Mammary epithelial cell (primary cell): ENCODE measurements around the gene GSG1.

Experiments
- EZH2 ChIP-seq: IDR thresholded peaks from 2 replicates; pipeline ENCODE4 v1.6.1; 2012; ENCODE audit warnings: low read length, inconsistent platforms, borderline replicate concordance
- TF ChIP-seq, protein P1 (sequence below), 2 donors: IDR thresholded peaks in 1 of 2; conservative IDR thresholded peaks in 1 of 2; 2 replicates each; pipeline ENCODE4 v1.5.1; 2011 to 2012; ENCODE audit warnings: inconsistent platforms in 2 of 2, low read length in 2 of 2, mild to moderate bottlenecking in 2 of 2, control low read depth in 1 of 2, low read depth in 1 of 2; ENCODE audit not compliant: insufficient read depth in 1 of 2; ENCODE audit errors: extremely low read depth in 1 of 2

DNA sequence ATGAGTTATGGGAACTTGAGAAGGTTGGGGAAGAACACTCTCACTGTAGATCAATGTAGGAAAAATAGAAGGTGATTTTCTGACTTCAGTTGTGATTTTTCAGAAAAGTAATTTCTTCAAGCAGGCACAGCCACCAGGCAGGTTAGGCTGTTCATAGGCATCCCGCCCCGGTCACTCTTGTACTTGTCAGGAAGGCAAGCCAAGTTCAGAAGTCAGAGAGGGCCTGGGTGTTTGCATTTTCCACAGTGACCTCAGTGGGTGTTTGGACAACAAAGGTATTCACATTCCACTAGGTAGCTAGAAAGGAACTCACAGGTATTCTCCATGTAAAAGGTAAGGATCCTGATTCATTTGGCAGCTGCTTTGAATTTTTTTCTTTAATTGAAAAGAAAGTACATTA, 62.2 kb downstream of the GSG1 start:
- TF ChIP-seq, protein P1, sequence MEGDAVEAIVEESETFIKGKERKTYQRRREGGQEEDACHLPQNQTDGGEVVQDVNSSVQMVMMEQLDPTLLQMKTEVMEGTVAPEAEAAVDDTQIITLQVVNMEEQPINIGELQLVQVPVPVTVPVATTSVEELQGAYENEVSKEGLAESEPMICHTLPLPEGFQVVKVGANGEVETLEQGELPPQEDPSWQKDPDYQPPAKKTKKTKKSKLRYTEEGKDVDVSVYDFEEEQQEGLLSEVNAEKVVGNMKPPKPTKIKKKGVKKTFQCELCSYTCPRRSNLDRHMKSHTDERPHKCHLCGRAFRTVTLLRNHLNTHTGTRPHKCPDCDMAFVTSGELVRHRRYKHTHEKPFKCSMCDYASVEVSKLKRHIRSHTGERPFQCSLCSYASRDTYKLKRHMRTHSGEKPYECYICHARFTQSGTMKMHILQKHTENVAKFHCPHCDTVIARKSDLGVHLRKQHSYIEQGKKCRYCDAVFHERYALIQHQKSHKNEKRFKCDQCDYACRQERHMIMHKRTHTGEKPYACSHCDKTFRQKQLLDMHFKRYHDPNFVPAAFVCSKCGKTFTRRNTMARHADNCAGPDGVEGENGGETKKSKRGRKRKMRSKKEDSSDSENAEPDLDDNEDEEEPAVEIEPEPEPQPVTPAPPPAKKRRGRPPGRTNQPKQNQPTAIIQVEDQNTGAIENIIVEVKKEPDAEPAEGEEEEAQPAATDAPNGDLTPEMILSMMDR (conservative IDR thresholded peaks at IDR 0.05 in 1 of 2, IDR thresholded peaks at IDR 0.05 in 1 of 2; ENCODE audit: extremely low read depth in 1 of 2, insufficient read depth in 1 of 2, low read depth in 1 of 2, low read length in 2 of 2): no peak
- no peak for TF ChIP-seq EZH2
